ENCODE results near the gene RNF8. TPM values are rescaled to one million over a fixed set of nuclear protein-coding genes. Genes with fewer than 3 reads are reported as not detected.

RNF8 gene
- total and polyA plus RNA-seq, 8 donors: 8.7 to 46.0 (median 15.3) TPM

DNA sequence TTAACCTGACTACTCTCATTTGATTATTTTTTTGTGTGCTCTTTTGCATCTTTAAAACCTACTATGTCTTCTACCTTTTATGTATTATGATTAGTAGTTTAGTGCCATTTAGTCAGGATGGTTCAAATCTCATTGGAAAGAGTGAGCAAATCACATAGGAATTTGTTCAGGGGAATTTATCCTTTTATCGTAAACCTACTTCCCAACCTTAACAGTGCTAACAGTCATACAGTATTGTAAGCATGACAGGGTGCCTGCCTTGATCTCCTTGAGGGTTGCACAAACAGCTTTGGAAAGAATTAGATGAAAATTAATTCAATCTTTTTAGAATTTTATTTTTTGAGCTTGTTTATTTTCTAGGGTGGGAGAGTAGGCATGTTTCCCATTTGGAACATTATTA, 18.3 kb downstream of the RNF8 start:
- DNase-seq: no peak
- TF ChIP-seq EP300 (IDR thresholded peaks at IDR 0.05) (no peak), POLR2A (IDR thresholded peaks at IDR 0.05) (no peak), POLR2AphosphoS5 (IDR thresholded peaks at IDR 0.05) (no peak)
- TF ChIP-seq, protein P1, sequence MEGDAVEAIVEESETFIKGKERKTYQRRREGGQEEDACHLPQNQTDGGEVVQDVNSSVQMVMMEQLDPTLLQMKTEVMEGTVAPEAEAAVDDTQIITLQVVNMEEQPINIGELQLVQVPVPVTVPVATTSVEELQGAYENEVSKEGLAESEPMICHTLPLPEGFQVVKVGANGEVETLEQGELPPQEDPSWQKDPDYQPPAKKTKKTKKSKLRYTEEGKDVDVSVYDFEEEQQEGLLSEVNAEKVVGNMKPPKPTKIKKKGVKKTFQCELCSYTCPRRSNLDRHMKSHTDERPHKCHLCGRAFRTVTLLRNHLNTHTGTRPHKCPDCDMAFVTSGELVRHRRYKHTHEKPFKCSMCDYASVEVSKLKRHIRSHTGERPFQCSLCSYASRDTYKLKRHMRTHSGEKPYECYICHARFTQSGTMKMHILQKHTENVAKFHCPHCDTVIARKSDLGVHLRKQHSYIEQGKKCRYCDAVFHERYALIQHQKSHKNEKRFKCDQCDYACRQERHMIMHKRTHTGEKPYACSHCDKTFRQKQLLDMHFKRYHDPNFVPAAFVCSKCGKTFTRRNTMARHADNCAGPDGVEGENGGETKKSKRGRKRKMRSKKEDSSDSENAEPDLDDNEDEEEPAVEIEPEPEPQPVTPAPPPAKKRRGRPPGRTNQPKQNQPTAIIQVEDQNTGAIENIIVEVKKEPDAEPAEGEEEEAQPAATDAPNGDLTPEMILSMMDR (IDR thresholded peaks at IDR 0.05): no peak
- WGBS, 5 donors: 91 to 98% (median 93%) methylated on average over 1 of the region's 1 CpG
- Histone ChIP-seq H3K27me3 (no peaks in the 10 kb centered on the region), H3K36me3 (peaks cover 10 to 77% (median 71%) of the 10 kb centered on the region in 4 donors), H3K9me3 (no peaks in the 10 kb centered on the region), H3K27ac (no peak overlapping the region), H3K4me3 (no peak overlapping the region), H3K4me1 (peaks cover 0 to 26% (median 15%) of the 10 kb centered on the region in 4 donors)
- intact Hi-C loops (cut with DNase I; ENCODE audit: low total_unique reads): no loop called here

DNA sequence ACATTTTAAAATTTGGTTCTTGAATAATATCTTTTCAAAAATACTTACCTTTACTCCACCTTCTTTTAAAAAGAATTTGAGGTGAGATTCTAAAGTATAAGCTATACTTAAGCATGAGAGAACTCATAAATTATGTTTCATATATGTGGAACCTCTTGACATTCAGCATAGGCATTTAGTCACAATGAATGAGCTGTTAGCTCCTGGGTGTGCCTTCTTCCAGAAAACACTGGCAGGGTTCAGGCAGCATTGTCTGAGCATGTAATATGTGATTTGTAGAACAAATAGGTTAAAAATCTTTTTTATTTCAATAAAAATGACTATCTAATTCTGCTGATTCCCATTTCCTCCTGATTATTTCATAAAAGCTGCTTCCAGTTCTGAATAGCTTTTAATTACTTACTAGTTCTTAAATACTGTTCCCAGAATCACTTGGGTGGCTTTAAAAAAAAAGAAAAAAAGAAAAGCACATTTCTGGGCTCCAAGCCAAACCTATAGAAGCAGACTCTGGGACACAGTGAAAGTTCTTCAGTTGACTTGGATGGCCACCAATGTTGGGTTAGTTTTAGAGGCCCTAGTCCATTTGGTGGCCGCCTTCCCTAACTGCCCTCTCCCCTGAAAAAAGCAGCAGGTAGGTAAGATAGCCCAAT, 20.2 kb downstream of the RNF8 start:
- WGBS, 5 donors: 52 to 88% (median 71%) methylated on average over 1 of the region's 1 CpG
- no peak for DNase-seq
- TF ChIP-seq POLR2AphosphoS5 (IDR thresholded peaks at IDR 0.05) (no peak), EP300 (IDR thresholded peaks at IDR 0.05) (no peak), POLR2A (IDR thresholded peaks at IDR 0.05) (no peak)
- TF ChIP-seq, protein P1 (IDR thresholded peaks at IDR 0.05): no peak
- Histone ChIP-seq H3K4me3 (no peak overlapping the region), H3K9me3 (no peaks in the 10 kb centered on the region), H3K27ac (no peak overlapping the region), H3K4me1 (peaks cover 0 to 21% (median 10%) of the 10 kb centered on the region in 4 donors), H3K27me3 (no peaks in the 10 kb centered on the region), H3K36me3 (peaks cover 17 to 88% (median 81%) of the 10 kb centered on the region in 4 donors)
- intact Hi-C loops (cut with DNase I; ENCODE audit: low total_unique reads): no loop called here

DNA sequence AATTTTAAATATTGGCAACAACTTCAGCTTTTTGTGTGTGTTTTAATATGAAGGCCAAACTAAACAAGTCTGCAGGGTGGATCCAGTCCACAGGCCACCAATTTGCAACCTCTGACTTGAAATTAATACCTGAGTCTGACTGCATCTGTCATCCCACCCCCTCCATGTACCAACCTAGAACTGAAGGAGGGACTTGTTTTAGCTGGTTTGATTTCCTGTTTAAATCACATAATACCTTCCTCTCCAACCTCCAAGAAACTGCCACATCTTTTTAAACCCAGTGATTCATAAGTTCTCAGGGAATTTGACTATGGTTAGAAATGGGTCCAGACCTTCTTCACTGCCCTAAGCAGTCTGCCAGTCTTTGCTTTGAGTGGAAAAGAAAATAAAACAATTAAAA, 21.6 kb downstream of the RNF8 start:
- no peak for DNase-seq
- peaks cover 20 to 88% (median 81%) of the 10 kb centered on the region in 4 donors for H3K36me3 ChIP-seq
- no peaks in the 10 kb centered on the region for H3K9me3 ChIP-seq
- TF ChIP-seq EP300 (IDR thresholded peaks at IDR 0.05): no peak
- no peak for TF ChIP-seq POLR2A (IDR thresholded peaks at IDR 0.05)
- H3K27ac ChIP-seq: no peak overlapping the region
- H3K4me1 ChIP-seq: peaks cover 0 to 10% (median under 1%) of the 10 kb centered on the region in 4 donors
- intact Hi-C loops (cut with DNase I; ENCODE audit: low total_unique reads): no loop called here
- no peaks in the 10 kb centered on the region for H3K27me3 ChIP-seq
- no peak overlapping the region for H3K4me3 ChIP-seq

DNA sequence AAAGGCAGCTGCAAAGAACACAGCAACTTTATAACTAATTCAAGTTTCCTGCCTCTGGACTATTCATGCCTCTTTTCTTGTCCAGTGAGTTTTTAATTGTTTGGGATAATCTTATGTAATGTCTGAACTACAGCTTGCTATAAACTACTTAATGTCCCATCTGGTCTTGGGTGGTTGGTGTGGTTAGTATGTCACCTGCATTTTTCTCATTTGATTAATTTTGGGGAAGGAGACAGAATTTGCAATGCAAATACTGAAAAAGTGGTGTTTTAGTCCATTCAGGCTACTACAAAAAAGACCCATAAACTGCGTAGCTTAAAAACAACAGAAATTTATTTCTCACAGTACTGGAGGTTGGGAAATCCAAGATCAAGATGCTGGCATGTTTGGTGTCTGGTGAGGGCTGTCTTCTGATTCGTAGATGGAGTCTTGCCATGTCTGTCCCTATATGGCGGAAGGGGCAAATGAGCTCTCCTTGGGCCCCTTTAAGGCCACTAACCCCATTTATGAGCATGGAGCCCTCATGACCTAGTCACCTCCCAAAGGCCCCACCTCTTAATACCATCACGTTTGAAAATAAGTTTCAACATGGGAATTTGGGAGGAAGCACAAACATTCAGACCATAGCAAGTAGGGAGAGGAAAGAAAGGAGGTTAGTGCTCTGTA, 22.4 kb downstream of the RNF8 start:
- peaks cover 18 to 87% (median 82%) of the 10 kb centered on the region in 4 donors for H3K36me3 ChIP-seq
- no peaks in the 10 kb centered on the region for H3K27me3 ChIP-seq
- DNase-seq: no peak
- 78 to 85% (median 81%) methylated on average over 4 of the region's 4 CpGs for WGBS, 5 donors
- TF ChIP-seq, protein P1 (IDR thresholded peaks at IDR 0.05): no peak
- TF ChIP-seq POLR2AphosphoS5 (IDR thresholded peaks at IDR 0.05) (no peak), EP300 (IDR thresholded peaks at IDR 0.05) (no peak), POLR2A (IDR thresholded peaks at IDR 0.05) (no peak)
- intact Hi-C loops (cut with DNase I; ENCODE audit: low total_unique reads): no loop called here
- no peak overlapping the region for H3K27ac ChIP-seq
- H3K9me3 ChIP-seq: no peaks in the 10 kb centered on the region
- peaks cover 0 to 10% (median 0%) of the 10 kb centered on the region in 4 donors for H3K4me1 ChIP-seq
- no peak overlapping the region for H3K4me3 ChIP-seq

DNA sequence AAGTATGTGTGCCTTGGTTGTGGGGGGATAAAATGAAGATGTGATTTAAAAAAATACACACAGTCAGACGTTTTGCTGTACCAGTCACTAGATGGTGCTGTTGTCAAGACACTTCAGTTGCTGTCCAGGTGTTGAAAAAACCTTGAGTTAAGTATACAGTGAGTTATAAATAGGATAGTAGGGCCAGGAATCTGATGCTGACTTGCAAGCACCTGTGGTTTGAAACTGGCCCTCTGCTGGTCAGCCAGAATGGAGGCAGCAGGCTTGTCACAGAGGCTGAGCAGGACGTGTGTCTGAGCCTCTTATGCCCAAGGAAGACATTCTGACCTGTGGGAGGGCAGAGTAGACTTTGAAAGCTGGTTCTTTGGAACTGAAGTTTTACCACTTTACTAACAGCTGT, 27.8 kb downstream of the RNF8 start:
- TF ChIP-seq EP300 (IDR thresholded peaks at IDR 0.05) (no peak), POLR2A (IDR thresholded peaks at IDR 0.05) (no peak)
- TF ChIP-seq, protein P1 (IDR thresholded peaks at IDR 0.05): peak in 5 of 7 experiments; percentile 36 to 66 (median 43)
- intact Hi-C loops (cut with DNase I; ENCODE audit: low total_unique reads): no loop called here
- peak; percentile 54 to 77 for DNase-seq
- no peaks in the 10 kb centered on the region for H3K4me1 ChIP-seq
- no peak overlapping the region for H3K4me3 ChIP-seq
- WGBS, 5 donors: 27 to 36% (median 30%) methylated on average over 2 of the region's 2 CpGs
- H3K36me3 ChIP-seq: peaks cover 18 to 93% (median 84%) of the 10 kb centered on the region in 4 donors
- H3K27ac ChIP-seq: no peak overlapping the region
- no peaks in the 10 kb centered on the region for H3K27me3 ChIP-seq
- H3K9me3 ChIP-seq: no peaks in the 10 kb centered on the region
